Measurements from ENCODE around the gene DDX59.

DNA sequence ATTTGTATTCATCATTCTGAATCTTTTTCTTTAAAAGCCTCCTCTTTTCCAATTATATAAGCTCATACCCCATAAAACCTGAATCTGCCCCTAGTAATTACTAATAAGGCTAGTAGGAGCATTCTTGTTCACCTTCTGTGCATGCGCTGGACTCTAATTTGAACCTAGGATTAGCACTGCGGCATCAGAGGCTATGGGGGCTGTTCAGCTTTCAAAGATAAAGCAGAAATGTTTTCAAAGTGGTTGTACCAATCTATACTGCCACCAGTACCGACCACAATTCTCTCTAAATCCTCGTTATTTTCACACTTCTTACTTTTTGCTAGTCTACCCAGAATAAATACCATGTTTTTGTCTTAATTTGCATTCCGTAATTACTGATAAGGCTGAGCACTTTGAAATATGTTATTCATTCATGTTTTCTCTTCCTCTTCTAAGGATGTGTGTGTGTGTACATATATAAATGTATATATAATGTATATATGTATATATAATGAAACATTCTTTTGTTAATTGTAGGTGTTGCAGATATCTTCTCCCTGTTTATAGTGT is 1.6 kb upstream of the DDX59 start:
- TF ChIP-seq, protein P1, sequence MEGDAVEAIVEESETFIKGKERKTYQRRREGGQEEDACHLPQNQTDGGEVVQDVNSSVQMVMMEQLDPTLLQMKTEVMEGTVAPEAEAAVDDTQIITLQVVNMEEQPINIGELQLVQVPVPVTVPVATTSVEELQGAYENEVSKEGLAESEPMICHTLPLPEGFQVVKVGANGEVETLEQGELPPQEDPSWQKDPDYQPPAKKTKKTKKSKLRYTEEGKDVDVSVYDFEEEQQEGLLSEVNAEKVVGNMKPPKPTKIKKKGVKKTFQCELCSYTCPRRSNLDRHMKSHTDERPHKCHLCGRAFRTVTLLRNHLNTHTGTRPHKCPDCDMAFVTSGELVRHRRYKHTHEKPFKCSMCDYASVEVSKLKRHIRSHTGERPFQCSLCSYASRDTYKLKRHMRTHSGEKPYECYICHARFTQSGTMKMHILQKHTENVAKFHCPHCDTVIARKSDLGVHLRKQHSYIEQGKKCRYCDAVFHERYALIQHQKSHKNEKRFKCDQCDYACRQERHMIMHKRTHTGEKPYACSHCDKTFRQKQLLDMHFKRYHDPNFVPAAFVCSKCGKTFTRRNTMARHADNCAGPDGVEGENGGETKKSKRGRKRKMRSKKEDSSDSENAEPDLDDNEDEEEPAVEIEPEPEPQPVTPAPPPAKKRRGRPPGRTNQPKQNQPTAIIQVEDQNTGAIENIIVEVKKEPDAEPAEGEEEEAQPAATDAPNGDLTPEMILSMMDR (IDR thresholded peaks at IDR 0.05) = no peak
- TF ChIP-seq POLR2A (IDR thresholded peaks at IDR 0.05) = no peak

All from lower leg skin (tissue), 3 donors.